KG1 (cell line): Measurements from ENCODE around the gene CR1.
"Not testable (repeated sequence)": the region's sequence is repeated elsewhere in the genome, so short reads cannot be mapped to it uniquely, and the experiment has no call there.

Experiments used
- DNase-seq: peaks from one replicate; lab custom pipeline; 2025; lab: John Stamatoyannopoulos, UW

Gene CR1

DNA sequence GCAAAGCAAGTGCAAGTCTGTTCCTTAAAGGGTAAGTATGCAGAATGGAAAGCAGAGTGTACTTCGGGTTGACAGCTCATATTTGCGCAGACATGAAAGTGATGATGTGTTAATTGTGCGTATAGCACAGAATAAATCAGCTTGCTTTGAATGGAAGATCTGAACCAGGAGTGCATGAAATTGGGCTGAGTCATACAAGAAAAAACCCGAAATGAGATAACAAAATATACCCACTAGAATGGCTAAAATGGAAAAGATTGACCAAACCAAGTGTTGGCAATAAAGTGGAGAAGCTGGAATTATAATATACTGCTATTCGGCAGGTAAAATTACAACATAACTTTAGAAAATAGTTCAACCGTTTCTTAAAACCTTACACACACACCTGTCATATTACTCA is 177.4 kb downstream of the CR1 start:
- DNase-seq = no peak

DNA sequence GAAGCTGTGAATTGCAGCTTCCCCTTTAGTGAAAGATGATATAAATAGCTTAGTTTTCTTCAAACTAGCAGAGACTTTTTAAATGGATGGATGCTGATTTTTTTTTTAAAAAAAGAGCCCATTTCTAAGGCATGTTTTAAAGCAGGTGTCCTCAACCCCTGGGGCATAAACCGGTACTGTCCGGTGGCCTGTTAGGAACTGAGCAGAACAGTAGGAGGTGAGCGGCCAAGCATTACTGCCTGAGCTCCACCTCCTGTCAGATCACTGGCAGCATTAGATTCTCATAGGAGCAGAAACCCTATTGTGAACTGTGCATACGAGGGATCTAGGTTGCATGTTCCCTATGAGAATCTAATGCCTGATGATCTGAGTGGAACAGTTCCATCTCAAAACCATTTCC is 180.2 kb downstream of the CR1 start:
- DNase-seq = no peak

DNA sequence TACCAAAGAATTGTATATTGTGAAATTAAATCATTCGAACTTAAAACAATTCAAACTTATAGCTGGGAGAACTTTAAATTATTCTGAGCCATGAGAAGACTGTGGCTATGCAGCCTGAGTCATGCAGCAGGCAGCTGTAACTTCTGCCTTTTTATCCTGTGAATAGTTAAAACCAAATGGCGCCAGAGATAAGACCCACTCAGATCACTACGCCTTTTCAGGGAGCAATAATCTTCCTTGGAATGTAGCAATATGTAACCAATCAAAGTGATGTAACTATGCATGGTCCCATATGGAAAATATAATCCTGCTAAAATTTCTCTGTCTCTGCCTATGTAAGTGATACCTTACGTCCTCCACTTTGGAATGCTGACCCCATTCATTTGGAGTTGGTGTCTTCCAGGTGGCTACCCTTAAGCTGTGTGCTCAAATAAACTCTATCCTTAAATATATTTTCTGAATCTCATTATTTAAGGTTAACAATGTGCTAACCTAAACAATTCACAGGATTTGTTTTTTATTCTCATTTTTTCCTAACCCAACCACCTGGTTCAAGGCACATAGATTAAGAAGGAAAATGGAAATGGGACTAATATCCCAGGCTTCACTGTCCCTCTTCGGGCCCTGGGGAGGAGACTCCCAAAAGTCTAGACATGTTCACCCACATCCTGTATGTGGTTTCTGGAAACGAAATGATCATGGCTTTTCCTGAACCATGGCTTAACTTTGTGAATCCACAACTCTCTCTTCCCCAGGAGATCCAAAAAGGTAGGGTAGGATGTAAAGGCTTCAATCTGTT is 184.8 kb downstream of the CR1 start:
- not testable (repeated sequence) for DNase-seq

DNA sequence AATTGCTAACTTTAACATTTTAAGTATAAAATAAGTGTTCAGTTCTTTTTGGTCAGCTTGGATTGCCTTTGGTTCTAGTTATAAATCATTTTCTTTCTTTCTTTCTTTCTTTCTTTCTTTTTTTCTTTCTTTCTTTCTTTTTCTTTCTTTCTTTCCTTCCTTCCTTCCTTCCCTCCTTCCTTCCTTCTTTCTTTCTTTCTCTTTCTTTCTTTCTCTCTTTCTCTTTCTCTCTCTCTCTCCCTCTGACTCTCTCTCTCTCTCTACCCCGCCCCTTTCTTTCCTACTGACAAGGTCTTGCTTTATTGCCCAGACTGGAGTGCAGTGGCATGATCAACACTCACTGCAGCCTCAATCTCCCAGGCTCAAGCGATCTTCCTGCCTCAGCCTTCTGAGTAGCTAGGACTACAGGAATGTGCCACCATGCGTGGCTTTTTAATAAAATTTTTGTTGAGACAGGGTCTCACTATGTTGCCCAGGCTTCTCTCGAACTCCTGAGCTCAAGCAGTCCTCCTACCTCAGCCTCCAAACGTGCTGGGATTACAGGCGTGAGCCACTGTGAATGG is 187.0 kb downstream of the CR1 start:
- not testable (repeated sequence) for DNase-seq

DNA sequence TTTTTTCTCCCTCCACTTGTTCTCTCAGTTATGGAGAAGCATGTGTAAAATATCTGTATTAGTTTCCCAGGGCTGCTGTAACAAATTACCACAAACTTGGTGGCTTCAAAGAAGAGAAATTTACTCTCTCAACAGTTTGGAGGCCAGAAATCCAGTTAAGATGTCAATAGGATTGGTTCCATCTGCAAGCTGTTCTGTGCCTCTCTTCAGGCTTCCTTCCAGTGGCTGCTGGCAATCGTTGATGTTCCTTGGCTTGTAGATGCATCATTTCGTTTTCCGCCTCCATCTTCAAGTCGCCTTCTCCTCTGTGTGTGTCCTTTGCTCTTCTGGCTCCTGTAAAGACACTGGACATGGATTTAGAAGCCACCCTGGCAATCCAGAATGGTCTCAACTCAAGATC is 194.6 kb downstream of the CR1 start:
- DNase-seq = not testable (repeated sequence)

DNA sequence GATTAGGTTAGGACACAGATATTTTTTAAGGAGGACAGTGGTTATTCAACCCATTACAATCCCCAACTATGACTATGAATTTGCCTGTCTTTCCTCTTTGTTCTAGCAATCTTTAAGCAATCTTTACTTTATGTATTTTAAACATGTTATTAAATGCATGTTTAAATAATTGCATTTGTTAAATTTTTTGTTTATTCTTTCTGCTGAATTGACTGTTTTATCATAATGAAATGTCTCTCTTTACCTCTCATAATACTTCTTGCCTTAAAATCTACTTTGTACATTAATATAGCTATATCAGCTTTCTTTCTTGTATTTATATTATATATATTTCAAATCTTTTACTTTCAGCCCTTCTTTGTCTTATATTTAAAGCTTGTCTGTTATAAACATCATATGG is 195.1 kb downstream of the CR1 start:
- no peak for DNase-seq
